Measurements from ENCODE around the gene SORCS2.

Gene SORCS2

GRCh38 chr4:7746351-7747061 lies 554.2 kb downstream of the SORCS2 start:
- Histone ChIP-seq H3K36me3 (ENCODE audit: insufficient read depth, low read length) (no peaks in the 10 kb centered on the region), H3K9me3 (ENCODE audit: low read length) (no peaks in the 10 kb centered on the region), H3K4me1 (ENCODE audit: insufficient read depth, low read length, severe bottlenecking) (no peaks in the 10 kb centered on the region), H4K20me1 (ENCODE audit: insufficient read depth, low read length) (no peaks in the 10 kb centered on the region), H3K27ac (ENCODE audit: low read depth, low read length, poor library complexity, severe bottlenecking) (no peak overlapping the region), H3K9me2 (ENCODE audit: low read depth, low read length) (no peaks in the 10 kb centered on the region), H3K4me3 (ENCODE audit: low read depth, low read length, poor library complexity, severe bottlenecking) (no peak overlapping the region), H3K9ac (ENCODE audit: low read length) (no peak overlapping the region), H3K27me3 (ENCODE audit: insufficient read depth, low read length) (no peaks in the 10 kb centered on the region), H3K79me2 (ENCODE audit: insufficient read depth, low read length) (no peaks in the 10 kb centered on the region), H2AFZ (ENCODE audit: low read length) (no peak overlapping the region), H3K4me2 (ENCODE audit: low read length) (no peak overlapping the region), H3F3A (ENCODE audit: insufficient read depth, low read length) (no peaks in the 10 kb centered on the region)
- no peak for TF ChIP-seq EZH2 (IDR thresholded peaks at IDR 0.05; ENCODE audit: borderline replicate concordance, low read length)
- TF ChIP-seq, protein P1, sequence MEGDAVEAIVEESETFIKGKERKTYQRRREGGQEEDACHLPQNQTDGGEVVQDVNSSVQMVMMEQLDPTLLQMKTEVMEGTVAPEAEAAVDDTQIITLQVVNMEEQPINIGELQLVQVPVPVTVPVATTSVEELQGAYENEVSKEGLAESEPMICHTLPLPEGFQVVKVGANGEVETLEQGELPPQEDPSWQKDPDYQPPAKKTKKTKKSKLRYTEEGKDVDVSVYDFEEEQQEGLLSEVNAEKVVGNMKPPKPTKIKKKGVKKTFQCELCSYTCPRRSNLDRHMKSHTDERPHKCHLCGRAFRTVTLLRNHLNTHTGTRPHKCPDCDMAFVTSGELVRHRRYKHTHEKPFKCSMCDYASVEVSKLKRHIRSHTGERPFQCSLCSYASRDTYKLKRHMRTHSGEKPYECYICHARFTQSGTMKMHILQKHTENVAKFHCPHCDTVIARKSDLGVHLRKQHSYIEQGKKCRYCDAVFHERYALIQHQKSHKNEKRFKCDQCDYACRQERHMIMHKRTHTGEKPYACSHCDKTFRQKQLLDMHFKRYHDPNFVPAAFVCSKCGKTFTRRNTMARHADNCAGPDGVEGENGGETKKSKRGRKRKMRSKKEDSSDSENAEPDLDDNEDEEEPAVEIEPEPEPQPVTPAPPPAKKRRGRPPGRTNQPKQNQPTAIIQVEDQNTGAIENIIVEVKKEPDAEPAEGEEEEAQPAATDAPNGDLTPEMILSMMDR (IDR thresholded peaks at IDR 0.05; ENCODE audit: low read length), result no peak

- Histone ChIP-seq H3K79me2 (ENCODE audit: insufficient read depth, low read length) (no peaks in the 10 kb centered on the region), H3K27me3 (ENCODE audit: insufficient read depth, low read length) (no peaks in the 10 kb centered on the region), H3K27ac (ENCODE audit: low read depth, low read length, poor library complexity, severe bottlenecking) (no peak overlapping the region), H3K4me2 (ENCODE audit: low read length) (no peak overlapping the region), H3K4me3 (ENCODE audit: low read depth, low read length, poor library complexity, severe bottlenecking) (no peak overlapping the region), H4K20me1 (ENCODE audit: insufficient read depth, low read length) (no peaks in the 10 kb centered on the region), H2AFZ (ENCODE audit: low read length) (no peak overlapping the region), H3K36me3 (ENCODE audit: insufficient read depth, low read length) (no peaks in the 10 kb centered on the region), H3K9ac (ENCODE audit: low read length) (no peak overlapping the region), H3F3A (ENCODE audit: insufficient read depth, low read length) (no peaks in the 10 kb centered on the region), H3K9me3 (ENCODE audit: low read length) (no peaks in the 10 kb centered on the region), H3K4me1 (ENCODE audit: insufficient read depth, low read length, severe bottlenecking) (no peaks in the 10 kb centered on the region), H3K9me2 (ENCODE audit: low read depth, low read length) (no peaks in the 10 kb centered on the region)
- no peak for TF ChIP-seq EZH2 (IDR thresholded peaks at IDR 0.05; ENCODE audit: borderline replicate concordance, low read length)
- TF ChIP-seq, protein P1 (IDR thresholded peaks at IDR 0.05; ENCODE audit: low read length), result no peak
Observed at GRCh38 chr4:7747062-7747385, 554.7 kb downstream of the SORCS2 start.

DNA sequence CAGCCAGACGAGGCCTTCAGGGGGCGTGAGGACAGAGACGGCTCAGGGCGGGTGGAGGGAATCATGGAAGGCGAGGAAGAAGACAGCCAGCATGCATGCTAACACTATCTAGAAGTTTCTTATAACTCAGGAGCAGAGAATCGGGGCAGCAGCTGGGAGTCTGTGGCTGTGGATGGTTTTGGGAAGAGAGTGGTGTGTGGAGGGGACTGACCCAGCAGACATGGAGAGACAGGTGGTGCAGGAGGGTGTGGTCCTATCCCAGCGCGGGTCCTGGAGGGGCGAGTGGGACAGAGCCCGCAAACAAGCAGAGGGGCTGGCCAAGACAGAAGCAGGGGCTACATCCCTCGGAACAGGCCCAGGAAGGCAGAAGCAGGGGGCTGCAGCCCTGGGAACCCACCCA lies 555.2 kb downstream of the SORCS2 start:
- no peak for TF ChIP-seq EZH2 (IDR thresholded peaks at IDR 0.05; ENCODE audit: borderline replicate concordance, low read length)
- TF ChIP-seq, protein P1 (IDR thresholded peaks at IDR 0.05; ENCODE audit: low read length), result no peak
- no peak overlapping the region for H3K9ac ChIP-seq (ENCODE audit: low read length)
- H3F3A ChIP-seq (ENCODE audit: insufficient read depth, low read length), result no peaks in the 10 kb centered on the region
- no peaks in the 10 kb centered on the region for H4K20me1 ChIP-seq (ENCODE audit: insufficient read depth, low read length)
- H3K4me1 ChIP-seq (ENCODE audit: insufficient read depth, low read length, severe bottlenecking), result no peaks in the 10 kb centered on the region
- no peaks in the 10 kb centered on the region for H3K9me3 ChIP-seq (ENCODE audit: low read length)
- H3K79me2 ChIP-seq (ENCODE audit: insufficient read depth, low read length), result no peaks in the 10 kb centered on the region
- H2AFZ ChIP-seq (ENCODE audit: low read length), result no peak overlapping the region
- no peaks in the 10 kb centered on the region for H3K9me2 ChIP-seq (ENCODE audit: low read depth, low read length)
- H3K4me3 ChIP-seq (ENCODE audit: low read depth, low read length, poor library complexity, severe bottlenecking), result no peak overlapping the region
- H3K27me3 ChIP-seq (ENCODE audit: insufficient read depth, low read length), result no peaks in the 10 kb centered on the region
- no peak overlapping the region for H3K4me2 ChIP-seq (ENCODE audit: low read length)
- H3K27ac ChIP-seq (ENCODE audit: low read depth, low read length, poor library complexity, severe bottlenecking), result no peak overlapping the region
- H3K36me3 ChIP-seq (ENCODE audit: insufficient read depth, low read length), result no peaks in the 10 kb centered on the region

Data from OCI-LY1 (cell line).